Type B pancreatic cell (in vitro differentiated cells): ENCODE data around the gene TNFRSF19. TPM values are rescaled to one million over a fixed set of nuclear protein-coding genes. Genes with fewer than 3 reads are reported as not detected.

Source experiments
- DNase-seq: peaks from one replicate; pipeline ENCODE4 v3.0.0; 2021; ENCODE audit warnings: mixed read lengths; ENCODE audit not compliant: unreplicated experiment; ENCODE audit errors: extremely low spot score
- H3K27ac Mint-ChIP-seq: 2 replicates; pipeline ENCODE4 v1.8.0; 2021; ENCODE audit warnings: mild to moderate bottlenecking, mixed read lengths
- H3K27me3 Mint-ChIP-seq: 2 replicates; pipeline ENCODE4 v1.8.0; 2021; ENCODE audit warnings: mixed read lengths
- H3K36me3 Mint-ChIP-seq: 2 replicates; pipeline ENCODE4 v1.8.0; 2021; ENCODE audit warnings: mixed read lengths
- H3K4me1 Mint-ChIP-seq: one replicate; pipeline ENCODE4 v1.8.0; 2021; ENCODE audit warnings: mixed read lengths; ENCODE audit not compliant: unreplicated experiment
- H3K4me3 Mint-ChIP-seq: 2 replicates; pipeline ENCODE4 v1.8.0; 2021; ENCODE audit warnings: mild to moderate bottlenecking, mixed read lengths
- H3K9me3 Mint-ChIP-seq: 2 replicates; pipeline ENCODE4 v1.8.0; 2021; ENCODE audit warnings: mixed read lengths
- total RNA-seq: library from RNA; stranded (reverse); gene quantifications from 2 replicates; pipeline ENCODE4 v1.2.1, GENCODE V29; 2021; ENCODE audit warnings: low replicate concordance
- TF ChIP-seq, protein P1 (sequence below): fragments of 200-600 bp; sonication (generic); conservative IDR thresholded peaks from 2 replicates; pipeline ENCODE4 v1.5.0; 2021; ENCODE audit warnings: antibody characterized with exemption, mild to moderate bottlenecking

The TNFRSF19 gene
- total RNA-seq, 1 donor from 2014 or later = 64.4 TPM

GRCh38 chr13:23670793-23671192 is 100.6 kb downstream of the TNFRSF19 start:
- Mint-ChIP-seq H3K4me3 (no peak overlapping the region), H3K27me3 (no peaks in the 10 kb centered on the region), H3K36me3 (peaks cover 36% of the 10 kb centered on the region), H3K27ac (peak overlapping the region; percentile 59), H3K4me1 (peaks cover 42% of the 10 kb centered on the region), H3K9me3 (peaks cover 10% of the 10 kb centered on the region)
- DNase-seq = no peak
- TF ChIP-seq, protein P1, sequence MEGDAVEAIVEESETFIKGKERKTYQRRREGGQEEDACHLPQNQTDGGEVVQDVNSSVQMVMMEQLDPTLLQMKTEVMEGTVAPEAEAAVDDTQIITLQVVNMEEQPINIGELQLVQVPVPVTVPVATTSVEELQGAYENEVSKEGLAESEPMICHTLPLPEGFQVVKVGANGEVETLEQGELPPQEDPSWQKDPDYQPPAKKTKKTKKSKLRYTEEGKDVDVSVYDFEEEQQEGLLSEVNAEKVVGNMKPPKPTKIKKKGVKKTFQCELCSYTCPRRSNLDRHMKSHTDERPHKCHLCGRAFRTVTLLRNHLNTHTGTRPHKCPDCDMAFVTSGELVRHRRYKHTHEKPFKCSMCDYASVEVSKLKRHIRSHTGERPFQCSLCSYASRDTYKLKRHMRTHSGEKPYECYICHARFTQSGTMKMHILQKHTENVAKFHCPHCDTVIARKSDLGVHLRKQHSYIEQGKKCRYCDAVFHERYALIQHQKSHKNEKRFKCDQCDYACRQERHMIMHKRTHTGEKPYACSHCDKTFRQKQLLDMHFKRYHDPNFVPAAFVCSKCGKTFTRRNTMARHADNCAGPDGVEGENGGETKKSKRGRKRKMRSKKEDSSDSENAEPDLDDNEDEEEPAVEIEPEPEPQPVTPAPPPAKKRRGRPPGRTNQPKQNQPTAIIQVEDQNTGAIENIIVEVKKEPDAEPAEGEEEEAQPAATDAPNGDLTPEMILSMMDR = no peak

GRCh38 chr13:23671377-23671776 is 101.2 kb downstream of the TNFRSF19 start:
- no peaks in the 10 kb centered on the region for H3K27me3 Mint-ChIP-seq
- H3K9me3 Mint-ChIP-seq = peaks cover 10% of the 10 kb centered on the region
- H3K4me1 Mint-ChIP-seq = peaks cover 42% of the 10 kb centered on the region
- H3K27ac Mint-ChIP-seq = no peak overlapping the region
- H3K36me3 Mint-ChIP-seq = peaks cover 34% of the 10 kb centered on the region
- TF ChIP-seq, protein P1 = no peak
- DNase-seq = no peak
- no peak overlapping the region for H3K4me3 Mint-ChIP-seq

- Mint-ChIP-seq H3K9me3 (peaks cover 10% of the 10 kb centered on the region), H3K4me1 (peaks cover 44% of the 10 kb centered on the region), H3K36me3 (peaks cover 33% of the 10 kb centered on the region), H3K4me3 (no peak overlapping the region), H3K27ac (no peak overlapping the region), H3K27me3 (no peaks in the 10 kb centered on the region)
- TF ChIP-seq, protein P1 = no peak
- no peak for DNase-seq
These were observed 101.7 kb downstream of the TNFRSF19 start for GRCh38 chr13:23671897-23672296.

DNA sequence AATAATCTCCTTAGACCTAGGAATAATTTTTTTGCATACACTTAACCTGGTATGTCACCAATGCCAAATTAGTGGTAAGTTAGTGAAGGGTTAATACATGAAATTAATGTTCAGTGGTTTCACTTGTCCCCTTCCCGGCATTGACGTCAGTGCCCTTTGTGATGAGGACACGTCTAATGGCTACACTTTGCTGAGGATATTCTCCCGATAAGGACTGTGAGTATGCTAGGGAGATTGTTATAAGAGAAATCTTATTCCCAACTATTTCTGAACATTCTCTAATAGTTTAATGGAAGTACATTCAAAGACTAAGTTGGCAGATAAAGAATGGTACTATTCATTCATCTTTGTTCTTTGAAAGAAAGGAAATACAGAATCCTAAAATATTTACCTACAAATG is 102.4 kb downstream of the TNFRSF19 start:
- Mint-ChIP-seq H3K4me3 (no peak overlapping the region), H3K9me3 (peaks cover 10% of the 10 kb centered on the region), H3K4me1 (peaks cover 47% of the 10 kb centered on the region), H3K36me3 (peaks cover 39% of the 10 kb centered on the region), H3K27me3 (no peaks in the 10 kb centered on the region), H3K27ac (no peak overlapping the region)
- no peak for DNase-seq
- TF ChIP-seq, protein P1 = no peak

- Mint-ChIP-seq H3K36me3 (peaks cover 35% of the 10 kb centered on the region), H3K27ac (peak overlapping the region; percentile 97), H3K4me1 (peaks cover 47% of the 10 kb centered on the region), H3K27me3 (no peaks in the 10 kb centered on the region), H3K9me3 (peaks cover 10% of the 10 kb centered on the region), H3K4me3 (peak overlapping the region; percentile 41)
- TF ChIP-seq, protein P1 = no peak
- DNase-seq = no peak
These were observed 103.1 kb downstream of the TNFRSF19 start for GRCh38 chr13:23673354-23673753.
